HG03432 (cell line): ENCODE data around the gene CIAPIN1.

Experiments used
- ATAC-seq: cut with Tn5 transposase; IDR thresholded peaks from one replicate; pipeline ENCODE4 v1.9.1; 2021; ENCODE audit warnings: mild to moderate bottlenecking, moderate library complexity; ENCODE audit not compliant: unreplicated experiment

CIAPIN1 gene

GRCh38 chr16:57476546-57477410 lies 29.6 kb upstream of the CIAPIN1 start:
- no peak for ATAC-seq

- ATAC-seq: peak; percentile 98
These were observed 28.6 kb upstream of the CIAPIN1 start for GRCh38 chr16:57475711-57476339.

DNA sequence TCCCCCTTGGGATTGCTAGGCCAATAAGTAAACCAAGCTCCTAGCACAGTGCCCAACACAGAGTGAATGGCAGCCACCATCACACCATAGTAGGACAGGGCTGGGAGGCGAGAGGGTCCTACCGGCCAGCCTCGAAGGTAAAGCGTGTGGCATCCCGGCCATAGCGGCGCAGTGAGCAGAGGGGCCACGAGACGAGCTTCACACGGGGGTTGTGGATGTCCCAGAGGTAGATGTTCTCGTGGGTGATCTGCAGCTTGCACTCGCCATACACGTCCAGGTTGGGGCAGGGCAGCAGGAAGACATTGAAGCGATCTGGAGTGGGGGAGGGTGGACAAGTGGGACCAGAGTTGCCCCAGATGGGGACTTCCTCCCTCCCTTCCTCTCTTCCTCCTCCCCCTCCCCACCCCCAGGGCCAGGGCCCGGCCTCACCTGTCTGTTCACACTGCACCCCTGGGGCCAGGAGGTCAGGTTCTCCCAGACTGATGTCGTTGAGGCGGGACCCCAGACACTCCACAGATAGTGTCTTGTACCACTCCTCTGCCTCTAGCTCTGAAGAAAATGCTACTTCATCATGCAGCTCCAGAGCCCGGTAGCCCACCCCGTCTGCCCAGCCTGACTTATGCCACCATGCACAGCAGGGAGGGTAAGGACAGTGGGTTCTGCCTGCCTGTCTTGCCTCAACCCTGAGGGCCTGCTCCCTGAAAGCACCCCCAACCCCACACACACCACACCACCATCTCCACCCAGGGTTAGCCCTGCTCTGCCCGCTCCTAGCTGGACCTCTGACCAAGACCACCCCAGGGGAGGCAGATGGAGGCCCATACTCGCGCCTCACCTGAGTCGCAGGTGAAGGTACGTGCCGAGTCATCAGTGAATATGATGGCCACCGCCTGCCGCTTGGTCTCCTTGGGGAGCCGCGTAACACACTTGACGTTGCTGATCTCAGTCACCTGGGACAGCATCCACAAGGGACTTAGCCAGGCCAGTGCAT lies 27.8 kb upstream of the CIAPIN1 start:
- no peak for ATAC-seq

GRCh38 chr16:57473906-57474305 lies 26.7 kb upstream of the CIAPIN1 start:
- ATAC-seq: no peak

DNA sequence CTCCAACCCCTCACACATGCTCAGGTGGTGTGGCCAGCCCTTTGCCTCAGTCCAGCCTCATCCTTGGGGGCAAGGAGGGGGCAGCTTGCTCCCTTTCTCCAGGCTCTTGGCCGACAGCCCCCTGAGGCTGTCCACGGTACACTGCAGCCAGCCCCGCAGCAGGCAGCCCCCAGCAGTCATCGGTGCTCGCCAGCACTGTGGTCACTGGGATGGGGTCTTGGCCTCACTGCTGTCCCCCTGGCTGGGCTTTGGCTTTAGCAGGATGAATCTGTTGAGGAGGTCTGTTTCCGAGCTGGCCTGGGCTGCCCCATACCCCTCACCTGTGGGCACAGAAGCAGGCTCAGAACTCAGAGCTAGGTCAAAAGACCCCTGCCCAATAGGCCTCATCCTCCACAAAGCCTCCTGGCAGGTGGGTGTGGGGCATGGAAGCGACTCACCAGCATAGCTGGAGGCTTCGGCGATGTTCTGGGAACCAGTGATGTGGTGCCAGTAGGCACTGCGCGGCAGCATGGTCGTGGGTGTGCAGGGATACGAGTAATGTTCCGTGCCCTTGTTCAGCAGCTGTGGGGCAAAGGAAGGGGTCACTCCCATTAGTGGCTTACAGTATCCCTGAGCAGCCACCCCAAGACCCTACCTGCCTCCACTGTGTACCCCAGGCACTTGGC lies 26.1 kb upstream of the CIAPIN1 start:
- no peak for ATAC-seq

- ATAC-seq: no peak
These were observed 25.5 kb upstream of the CIAPIN1 start for GRCh38 chr16:57472665-57473060.

DNA sequence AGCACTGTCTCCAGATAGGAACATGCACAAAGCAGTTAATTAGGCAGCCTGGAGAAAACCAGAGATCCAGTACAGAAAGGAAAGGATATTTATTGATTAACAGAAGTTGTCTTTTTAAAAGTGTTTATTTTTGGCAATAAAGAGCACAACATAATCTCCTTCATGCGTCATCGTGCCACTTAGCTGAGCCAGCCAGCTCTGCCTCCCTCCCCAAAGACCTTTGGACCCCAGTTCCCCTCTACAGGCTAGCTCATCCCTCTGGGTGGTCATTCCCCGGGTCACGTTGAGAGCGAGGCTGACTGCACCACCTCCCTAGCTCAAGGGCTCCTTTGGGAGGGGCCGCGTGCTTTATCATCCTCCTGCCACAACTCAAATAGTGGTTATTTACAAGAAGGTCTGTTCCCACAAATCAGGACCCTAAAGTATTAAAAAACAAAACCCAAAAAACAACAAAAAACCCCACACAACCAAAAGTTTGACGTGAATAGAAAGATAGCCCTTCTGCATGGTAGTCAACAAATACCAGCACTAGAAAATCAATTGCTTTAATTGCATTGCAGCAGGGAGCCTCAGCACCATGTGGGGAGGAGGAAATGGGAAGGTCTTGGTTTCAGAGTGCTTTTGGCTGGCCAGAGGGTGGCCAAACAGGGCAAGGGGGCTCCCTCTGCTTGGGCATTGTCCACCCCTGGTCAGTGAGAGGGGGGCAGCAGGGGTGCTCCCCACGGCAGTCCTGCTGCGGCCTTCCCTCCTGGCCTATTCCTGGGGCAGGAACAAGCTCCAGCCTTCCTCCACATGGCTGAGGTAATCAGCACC lies 24.9 kb upstream of the CIAPIN1 start:
- no peak for ATAC-seq

DNA sequence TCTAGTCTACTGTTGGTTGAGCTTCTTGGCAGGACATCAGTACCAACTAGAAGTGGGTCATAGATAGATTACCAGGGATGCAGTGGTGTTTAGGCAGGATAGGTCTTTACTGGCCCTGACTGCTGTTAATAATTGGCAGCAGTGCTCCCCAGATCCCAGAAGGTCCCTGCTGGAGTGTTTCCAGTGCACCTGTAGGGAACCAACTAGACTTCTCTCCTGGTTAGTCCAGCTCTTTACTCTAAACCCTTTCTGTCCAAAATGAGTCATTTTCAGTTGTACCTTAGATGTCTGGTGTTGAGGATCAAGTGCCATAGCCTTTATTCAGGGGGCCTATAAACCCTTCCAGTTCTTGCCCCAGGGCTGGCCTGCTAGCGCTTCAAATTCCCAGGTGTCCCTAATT lies 24.0 kb upstream of the CIAPIN1 start:
- no peak for ATAC-seq

DNA sequence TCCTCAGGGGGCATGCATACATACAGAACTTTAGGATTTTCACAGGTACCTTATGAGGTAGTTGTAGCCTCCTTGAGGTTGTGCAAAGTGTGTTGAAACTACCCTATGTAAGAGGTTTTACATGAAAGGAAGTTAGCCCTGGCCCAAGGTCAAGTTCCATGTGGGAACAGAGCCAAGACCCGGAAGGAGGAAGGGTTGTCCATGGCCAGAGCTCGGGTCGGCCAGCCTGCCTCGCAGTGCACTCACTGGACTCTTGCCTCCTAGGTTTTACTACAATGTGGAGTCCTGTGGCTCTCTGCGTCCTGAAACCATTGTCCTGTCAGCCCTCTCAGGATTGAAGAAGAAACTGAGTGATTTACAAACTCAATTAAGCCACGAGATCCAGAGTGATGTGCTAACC lies 23.5 kb upstream of the CIAPIN1 start:
- ATAC-seq: no peak

- ATAC-seq: no peak
These were observed 22.8 kb upstream of the CIAPIN1 start for GRCh38 chr16:57469917-57470470.

- no peak for ATAC-seq
These were observed 21.9 kb upstream of the CIAPIN1 start for GRCh38 chr16:57469046-57469445.

DNA sequence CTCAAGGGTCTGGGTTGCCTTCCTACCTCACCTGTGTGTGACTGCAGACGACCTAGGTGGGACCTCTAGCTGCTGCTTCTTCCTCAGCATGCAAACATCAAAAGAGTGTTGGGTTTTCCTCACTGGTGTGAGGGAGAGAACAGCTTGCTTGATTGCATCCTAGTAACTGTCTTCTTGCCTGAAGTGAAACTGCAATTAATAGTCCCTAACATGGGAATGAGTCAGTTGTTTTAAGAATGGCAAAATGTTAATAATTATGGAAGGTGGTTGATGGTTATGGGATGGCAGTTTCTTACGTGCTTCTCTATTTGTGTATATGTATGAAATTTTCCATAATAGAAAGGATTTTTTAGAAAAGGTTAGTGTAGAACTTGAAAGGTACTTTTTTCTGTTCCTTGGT lies 21.2 kb upstream of the CIAPIN1 start:
- no peak for ATAC-seq

GRCh38 chr16:57464523-57464922 lies 17.3 kb upstream of the CIAPIN1 start:
- ATAC-seq: no peak

- no peak for ATAC-seq
These were observed 15.8 kb upstream of the CIAPIN1 start for GRCh38 chr16:57462978-57463362.

DNA sequence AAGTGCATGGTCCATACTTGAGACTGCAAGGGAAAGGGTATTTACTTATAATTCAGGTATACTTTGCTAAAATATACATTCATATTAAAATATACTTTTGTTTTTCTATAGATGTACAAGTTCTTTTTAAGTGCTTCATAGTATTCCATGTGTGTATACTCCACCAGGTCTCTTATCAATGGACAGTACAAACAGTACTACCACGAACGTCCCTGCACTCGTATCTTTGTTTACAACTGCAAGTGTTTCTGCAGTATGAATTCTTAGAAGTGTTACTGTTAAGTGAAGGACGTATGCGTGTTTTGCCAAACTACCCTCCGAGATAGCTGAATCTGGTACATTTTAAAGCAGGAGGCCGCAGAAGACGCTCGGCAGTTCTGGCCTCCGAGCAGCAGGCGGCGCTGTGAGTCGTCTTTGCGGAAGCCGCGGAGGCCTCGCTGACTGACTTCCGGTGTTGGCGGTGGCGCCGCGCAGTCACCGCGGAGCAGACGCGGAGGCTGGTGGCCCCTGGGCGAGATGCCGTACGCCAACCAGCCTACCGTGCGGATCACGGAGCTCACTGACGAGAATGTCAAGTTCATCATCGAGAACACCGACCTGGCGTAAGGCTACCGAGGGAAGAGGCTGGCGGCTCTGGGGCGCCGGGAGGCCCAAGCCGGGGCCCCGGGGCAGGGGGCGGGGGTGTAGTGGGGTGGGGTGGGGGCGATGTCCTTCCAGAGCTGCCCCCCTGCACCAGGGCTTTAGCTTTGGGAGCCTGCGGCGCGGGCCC lies 15.2 kb upstream of the CIAPIN1 start, which contains the start of gene POLR2C:
Gene POLR2C, plus strand, starts transcription at position 471 of the 769 bp plus-strand sequence. Its CDS starts 46 bp downstream, at position 517.
- ATAC-seq: peak; percentile 96

- no peak for ATAC-seq
These were observed 4.8 kb upstream of the CIAPIN1 start for GRCh38 chr16:57452021-57452420.

GRCh38 chr16:57446531-57447185 lies 527 bp downstream of the CIAPIN1 start:
- peak; percentile 36 for ATAC-seq

DNA sequence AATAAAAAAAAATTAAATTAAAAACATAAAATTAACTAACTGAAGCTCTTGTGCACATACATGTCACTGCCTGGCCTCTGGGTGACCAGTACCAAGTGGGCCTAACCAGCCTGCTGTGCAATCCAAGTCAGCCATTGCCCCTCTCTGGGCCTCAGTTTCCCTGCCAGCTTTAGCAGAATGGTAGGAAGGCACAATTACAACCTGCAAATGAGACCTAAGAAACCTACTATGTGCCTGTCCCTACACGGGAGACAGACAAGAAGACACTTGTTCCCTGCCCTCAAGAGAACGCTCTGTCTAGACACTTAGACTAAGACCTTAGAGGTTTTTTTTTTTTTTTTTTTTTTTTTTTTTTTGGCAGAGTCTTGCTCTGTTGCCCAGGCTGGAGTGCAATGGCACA lies 1.7 kb downstream of the CIAPIN1 start:
- no peak for ATAC-seq
